Stimulated activated CD8-positive, alpha-beta memory T cell treated with anti-CD3 and anti-CD28 coated beads, Interleukin-7, amount 100 ng/mL, for 1 hour (primary cell): Measurements from ENCODE around the gene SLAIN2.
"Not testable (repeated sequence)": the region's sequence is repeated elsewhere in the genome, so short reads cannot be mapped to it uniquely, and the experiment has no call there.

Source experiments
- DNase-seq, 2 donors: peaks; one replicate each; pipeline ENCODE4 v3.0.0-alpha.2; 2020; ENCODE audit warnings: low read depth in 2 of 2

The SLAIN2 gene

DNA sequence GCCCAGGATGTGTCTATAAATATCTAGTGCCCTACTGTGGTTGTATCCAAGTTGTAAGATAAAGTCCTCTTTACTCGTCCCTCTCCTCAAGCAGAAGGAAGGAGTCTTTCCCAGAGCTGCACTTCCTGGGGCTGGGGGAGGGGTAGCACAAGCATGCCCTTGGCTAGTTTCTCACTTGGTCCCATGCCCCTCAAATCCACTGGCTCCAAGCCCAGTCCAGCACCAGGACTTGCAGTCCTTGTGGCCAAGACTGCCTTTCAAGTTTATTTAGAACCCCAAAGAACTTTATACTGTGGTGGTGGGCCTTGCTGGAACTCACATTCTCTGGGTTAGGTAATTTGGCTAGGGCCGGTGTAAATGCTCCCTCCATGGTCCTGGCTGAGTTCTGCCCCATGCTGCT lies 98.7 kb downstream of the SLAIN2 start:
- no peak for DNase-seq

DNA sequence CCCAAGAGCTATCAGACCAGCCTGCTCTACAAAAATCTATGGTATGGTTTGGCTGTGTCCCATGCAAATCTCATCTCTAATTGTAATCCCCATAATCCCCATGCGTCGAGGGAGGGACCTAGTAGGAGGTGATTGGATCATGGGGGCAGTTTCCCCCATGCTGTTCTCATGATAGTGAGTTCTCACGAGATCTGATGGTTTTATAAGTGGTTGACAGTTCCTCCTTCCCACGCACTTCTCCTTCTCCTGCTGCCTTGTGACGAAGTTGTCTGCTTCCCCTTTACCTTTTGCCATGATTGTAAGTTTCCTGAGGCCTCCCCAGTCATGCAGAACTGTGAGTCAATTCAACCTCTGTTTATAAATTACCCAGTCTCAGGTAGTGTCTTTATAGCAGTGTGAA lies 99.6 kb downstream of the SLAIN2 start:
- DNase-seq, result not testable (repeated sequence)

DNA sequence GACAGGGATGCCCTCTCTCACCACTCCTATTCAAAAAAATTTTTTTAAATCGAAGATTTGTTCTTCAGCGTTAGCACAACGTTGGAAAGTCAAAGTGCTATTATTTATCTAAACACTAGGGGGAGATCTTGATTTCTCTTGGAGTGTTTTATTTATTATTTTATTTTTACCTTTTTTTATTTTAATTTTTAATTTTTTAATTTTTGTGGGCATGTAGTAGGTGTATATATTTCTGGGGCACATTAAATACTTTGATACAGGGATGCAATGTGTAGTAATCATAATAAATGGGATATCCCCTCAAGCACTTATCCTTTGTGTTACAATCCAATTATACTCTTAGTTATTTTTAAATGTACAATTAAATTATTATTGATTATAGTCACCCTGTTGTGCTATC lies 104.4 kb downstream of the SLAIN2 start:
- no peak for DNase-seq

DNA sequence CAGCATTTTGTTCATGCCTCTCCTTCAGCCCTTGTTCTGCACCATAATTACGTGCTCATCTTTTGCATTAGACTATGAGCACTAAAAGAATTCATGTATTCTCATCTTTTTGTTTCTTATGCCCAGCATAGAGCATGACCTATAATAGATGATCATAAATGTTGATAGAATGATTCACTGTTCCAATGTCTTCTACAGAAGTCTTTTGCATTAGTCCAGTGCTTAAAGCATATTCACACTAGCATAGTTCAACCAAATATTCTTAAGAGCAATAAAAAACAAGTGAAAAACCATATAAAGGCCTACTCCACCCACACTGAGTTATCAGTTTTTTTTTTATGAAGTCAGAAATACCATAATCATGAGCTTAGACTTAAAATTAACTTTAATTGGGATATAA lies 105.3 kb downstream of the SLAIN2 start:
- no peak for DNase-seq

DNA sequence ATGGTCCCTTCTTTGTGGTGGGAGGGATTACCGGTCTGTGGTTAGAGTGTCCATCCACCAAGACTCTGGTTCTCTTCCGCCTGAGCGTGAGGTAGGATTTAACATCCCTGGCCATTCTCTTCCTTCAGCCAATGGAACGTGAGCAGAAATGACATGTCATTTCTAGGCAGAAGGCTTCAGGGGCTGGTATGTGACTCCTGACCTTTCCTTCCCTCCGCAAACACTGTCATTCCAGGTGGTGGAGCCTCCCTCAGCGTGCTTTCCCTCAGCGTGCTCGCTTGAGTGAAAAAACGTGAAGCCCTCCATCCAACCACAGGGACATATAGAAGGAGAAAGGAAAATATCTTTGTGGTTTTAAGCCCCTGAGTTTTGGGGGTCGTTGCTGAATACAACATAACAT lies 107.8 kb downstream of the SLAIN2 start:
- no peak for DNase-seq

DNA sequence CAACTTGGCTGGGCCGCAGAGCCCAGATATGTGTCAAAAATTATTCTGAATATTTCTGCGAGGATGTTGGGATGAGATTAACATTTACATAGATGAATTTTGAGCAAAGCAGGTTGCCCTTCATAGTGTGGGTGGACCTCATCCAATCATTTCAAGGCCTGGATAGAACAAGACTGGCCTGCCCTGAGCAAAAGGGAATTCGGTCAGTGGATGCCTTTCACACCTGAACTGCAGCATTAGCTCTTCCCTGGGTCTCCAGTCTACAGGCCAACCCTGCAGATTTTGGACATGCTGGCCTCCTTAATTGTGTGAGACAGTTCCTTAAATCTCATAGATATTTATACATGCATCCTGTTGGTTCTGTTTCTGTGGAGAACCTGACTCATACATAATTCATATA lies 109.4 kb downstream of the SLAIN2 start:
- no peak for DNase-seq

DNA sequence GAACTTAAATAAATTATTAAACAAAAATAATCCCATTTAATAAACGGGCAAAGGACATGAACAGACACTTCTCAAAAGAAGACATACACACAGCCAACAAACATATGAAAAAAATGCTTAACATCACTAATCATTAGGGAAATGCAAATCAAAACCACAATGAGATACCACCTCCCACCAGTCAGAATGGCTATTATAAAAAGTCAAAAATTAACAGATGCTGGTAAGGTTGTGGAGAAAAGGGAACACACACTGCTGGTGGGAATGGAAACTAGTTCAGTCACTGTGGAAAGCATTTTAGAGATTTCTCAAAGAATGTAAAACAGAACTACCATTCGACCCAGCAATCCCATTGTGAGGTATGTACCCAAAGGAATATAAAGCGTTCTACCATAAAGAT lies 110.3 kb downstream of the SLAIN2 start:
- not testable (repeated sequence) for DNase-seq

DNA sequence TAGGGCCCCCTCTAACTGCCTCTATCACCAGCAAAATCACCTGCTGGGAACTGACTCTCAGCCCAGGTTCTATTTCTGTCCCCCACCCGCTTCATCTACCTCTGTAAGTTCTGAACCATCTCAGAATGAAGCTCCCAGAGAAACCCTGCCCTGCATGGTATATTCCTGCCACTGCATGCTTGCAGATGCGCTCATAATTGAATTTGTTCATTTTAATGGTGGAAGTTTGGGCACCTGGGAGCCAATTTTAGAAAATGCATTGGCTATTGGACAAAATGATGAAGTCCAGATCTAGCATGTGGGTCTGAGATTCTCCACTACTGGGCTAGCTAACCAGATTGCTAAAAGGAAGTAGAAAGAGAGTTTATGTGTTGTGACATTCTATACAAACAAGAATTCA lies 113.3 kb downstream of the SLAIN2 start:
- no peak for DNase-seq

DNA sequence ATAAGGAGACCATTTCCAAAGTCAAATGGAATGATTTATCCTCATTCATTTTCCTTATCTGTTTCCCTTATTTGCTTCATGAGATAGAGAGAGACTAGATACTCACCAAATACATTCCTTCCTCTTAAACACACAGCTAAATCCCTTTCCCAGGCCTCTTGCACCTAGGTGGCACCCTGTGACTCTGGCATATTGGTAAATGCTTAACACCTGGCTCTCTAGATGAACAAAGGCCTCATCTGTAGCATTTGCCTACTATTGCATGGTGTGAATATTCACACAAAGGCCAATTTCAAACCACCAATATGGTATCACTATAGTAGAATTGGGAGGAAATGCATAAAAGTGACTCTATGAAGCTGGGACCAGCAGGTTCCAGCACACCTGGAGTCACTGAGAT lies 119.7 kb downstream of the SLAIN2 start:
- DNase-seq, result no peak

DNA sequence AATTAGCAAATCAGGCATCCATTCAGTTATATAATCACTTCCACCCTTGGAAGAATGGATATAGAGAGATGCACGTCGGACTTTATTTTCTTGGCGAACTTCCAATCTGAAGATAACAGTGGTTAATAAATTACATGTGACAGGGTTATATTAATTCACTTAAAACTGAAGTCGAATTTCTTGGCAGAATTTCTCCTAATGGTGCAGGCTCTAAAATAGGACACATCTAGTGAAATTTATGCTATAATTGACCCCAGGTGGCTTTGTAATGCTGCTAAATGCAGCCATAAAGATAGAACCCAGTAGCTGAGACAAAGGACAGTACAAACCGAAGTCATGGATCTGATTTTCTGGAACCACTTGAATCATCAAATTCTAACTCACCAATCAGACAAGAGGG lies 121.0 kb downstream of the SLAIN2 start:
- DNase-seq, result no peak

DNA sequence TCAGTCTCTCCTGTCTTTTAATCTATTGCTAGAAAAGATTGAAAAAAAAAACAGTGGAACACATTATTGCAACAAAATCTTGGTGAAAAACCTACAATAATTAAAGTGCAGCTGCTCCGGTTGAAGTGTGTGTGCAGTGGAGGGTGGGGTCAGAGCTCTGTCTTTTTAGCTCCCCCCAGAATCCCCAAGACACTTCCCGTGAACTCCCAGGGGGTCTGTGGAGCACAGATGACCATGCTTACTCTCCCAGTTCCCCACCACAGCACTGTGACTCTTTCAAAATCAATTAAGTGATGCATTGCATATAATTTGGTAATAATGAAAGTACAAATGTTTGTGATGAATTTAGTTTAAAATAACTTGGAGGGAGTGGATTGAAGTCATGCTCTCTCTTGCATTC lies 126.1 kb downstream of the SLAIN2 start:
- DNase-seq, result no peak

DNA sequence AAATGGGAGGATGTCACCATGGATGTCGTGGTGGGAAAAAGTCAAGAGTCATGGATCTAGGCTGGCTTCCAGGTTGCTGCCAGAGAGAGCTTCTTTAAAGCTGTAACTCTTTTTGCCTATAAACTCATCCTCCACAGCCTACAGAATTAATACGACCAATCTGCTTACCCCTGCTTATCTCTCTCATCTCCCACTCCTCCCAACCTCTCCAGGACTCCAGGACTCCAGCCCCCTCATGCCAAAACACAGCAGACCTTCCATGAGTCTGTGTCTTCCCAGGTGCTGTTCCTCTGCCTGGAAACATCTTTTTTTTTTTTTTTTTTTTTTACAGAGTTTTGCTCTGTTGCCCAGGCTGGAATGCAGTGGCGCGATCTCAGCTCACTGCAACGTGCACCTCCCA lies 126.6 kb downstream of the SLAIN2 start:
- DNase-seq, result no peak

DNA sequence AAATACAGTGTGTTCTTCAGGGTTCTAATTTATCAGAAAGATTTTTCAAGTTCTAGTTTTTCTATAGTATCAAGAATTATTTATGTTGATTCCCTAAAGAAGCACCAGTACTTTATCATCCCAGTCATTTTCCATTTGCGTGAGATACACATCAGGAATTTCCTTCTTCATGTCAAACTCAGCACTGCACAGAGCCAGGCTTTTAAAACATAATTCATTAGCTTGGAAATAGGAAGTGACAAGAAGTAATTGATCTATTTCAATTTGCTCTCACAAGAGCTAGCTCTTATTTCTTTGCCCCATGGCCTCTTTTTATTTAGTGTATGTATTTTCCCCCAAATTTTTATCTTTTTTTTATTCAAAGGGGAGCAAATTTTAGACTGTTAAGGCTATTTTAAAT lies 128.8 kb downstream of the SLAIN2 start:
- DNase-seq, result no peak

DNA sequence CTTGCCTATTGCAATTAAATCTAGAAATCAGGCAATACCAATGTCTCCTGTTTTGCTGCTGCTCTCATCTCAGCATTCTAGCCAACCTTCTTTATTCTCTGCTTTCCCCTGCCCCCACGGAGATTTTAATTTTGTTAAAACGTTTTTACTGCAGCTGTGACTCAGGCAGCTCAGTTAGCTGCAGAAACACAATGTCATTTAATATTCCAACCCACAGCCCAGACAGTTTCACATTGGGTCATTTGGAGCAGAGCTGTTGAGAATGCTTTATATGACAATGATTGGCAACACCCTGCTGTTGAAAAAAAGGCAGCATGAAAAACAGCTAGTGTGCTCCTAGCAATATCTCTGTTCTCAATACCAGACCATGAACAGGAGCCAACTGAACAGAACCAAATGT lies 129.2 kb downstream of the SLAIN2 start:
- no peak for DNase-seq

DNA sequence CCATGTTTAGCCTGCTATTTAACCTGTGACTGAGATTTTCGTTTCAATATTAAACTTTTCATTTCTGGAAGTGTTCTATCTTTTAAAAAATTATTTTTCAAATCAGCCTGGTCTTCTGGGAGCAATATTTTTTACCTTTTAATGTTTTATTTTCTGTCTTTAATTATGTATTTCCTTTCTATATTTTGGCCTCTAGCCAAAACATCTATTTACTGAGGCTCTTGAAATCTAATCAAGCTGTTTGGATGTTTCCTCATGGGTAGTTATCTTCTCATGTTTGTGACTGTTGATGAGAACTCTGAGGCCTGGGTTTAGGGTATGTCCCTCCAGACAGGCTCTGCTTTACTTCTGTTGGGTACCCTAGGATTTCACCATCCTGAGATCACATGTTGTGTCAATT lies 131.5 kb downstream of the SLAIN2 start:
- no peak for DNase-seq

DNA sequence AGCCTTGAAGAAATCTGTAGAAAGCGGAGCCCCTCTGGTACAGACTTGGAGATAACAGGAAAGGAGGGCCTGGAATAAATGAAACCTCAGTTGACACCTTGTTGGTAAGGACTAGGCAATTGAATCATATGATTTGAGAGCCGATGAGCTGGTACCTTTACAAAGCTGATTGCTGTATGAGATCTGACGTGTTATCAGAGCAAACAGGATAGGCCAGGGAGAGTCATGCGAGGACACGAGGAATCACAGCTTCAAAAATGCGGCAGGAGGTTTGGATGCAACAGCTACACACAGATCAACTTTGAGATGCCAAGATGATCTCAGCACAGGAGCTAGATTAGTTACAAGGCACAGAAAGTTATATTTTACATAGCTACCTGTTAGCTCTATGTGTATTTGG lies 134.4 kb downstream of the SLAIN2 start:
- no peak for DNase-seq
